WTC11 (cell line): ENCODE data around the gene CSN3. TPM values are rescaled to one million over a fixed set of nuclear protein-coding genes. Genes with fewer than 3 reads are reported as not detected.
"Not testable (repeated sequence)": the region's sequence is repeated elsewhere in the genome, so short reads cannot be mapped to it uniquely, and the experiment has no call there.

Experiments used
- ATAC-seq: fragments of 200-7000 bp; cut with Tn5 transposase; 2 replicates; pipeline ENCODE4 v1.10.0; 2021; ENCODE audit warnings: mild to moderate bottlenecking, moderate library complexity
- Bru-seq: library from RNA; stranded (reverse); fragments of 400-500 nt; gene quantifications from one replicate; lab custom pipeline; 2021; lab: Mats Ljungman, UMichigan
- CTCF ChIA-PET: fragments of 300-600 bp; sonication (Branson Sonifier 250); formaldehyde crosslinking; loops from one replicate; lab custom pipeline; 2021; ENCODE audit warnings: antibody characterized with exemption; lab: Charles Lee
- POLR2A ChIA-PET: fragments of 350-600 bp; sonication (Branson Sonifier 250); formaldehyde crosslinking; loops from one replicate; lab custom pipeline; 2021; ENCODE audit warnings: antibody characterized with exemption; lab: Charles Lee
- DNase-seq: peaks from one replicate; pipeline ENCODE4 v3.0.0; 2021; ENCODE audit warnings: low spot score
- H3K27ac Mint-ChIP-seq: 2 replicates; pipeline ENCODE4 v1.8.0; 2021; ENCODE audit warnings: mixed read lengths
- H3K27me3 Mint-ChIP-seq: 2 replicates; pipeline ENCODE4 v1.8.0; 2021; ENCODE audit warnings: low read depth, mild to moderate bottlenecking, moderate library complexity, mixed read lengths
- H3K36me3 Mint-ChIP-seq: 2 replicates; pipeline ENCODE4 v1.8.0; 2021; ENCODE audit warnings: mixed read lengths
- H3K4me1 Mint-ChIP-seq: 2 replicates; pipeline ENCODE4 v1.8.0; 2022; ENCODE audit warnings: mixed read lengths
- H3K4me3 Mint-ChIP-seq: 2 replicates; pipeline ENCODE4 v1.8.0; 2021; ENCODE audit warnings: mild to moderate bottlenecking, moderate library complexity, mixed read lengths
- H3K9me3 Mint-ChIP-seq: 2 replicates; pipeline ENCODE4 v1.8.0; 2021; ENCODE audit warnings: mixed read lengths
- CBFB ChIP-seq: sonication (generic); formaldehyde crosslinking; IDR thresholded peaks from 2 replicates; pipeline ENCODE4 v1.8.1; 2022; ENCODE audit warnings: mild to moderate bottlenecking, low read depth, missing genetic modification reagents
- GABPB1 ChIP-seq: sonication (generic); formaldehyde crosslinking; IDR thresholded peaks from 2 replicates; pipeline ENCODE4 v1.8.1; 2023; ENCODE audit warnings: mild to moderate bottlenecking, missing genetic modification reagents
- GRHL2 ChIP-seq: fragments of 250-450 bp; sonication (Bioruptor Pico); IDR thresholded peaks from 2 replicates; pipeline ENCODE4 v1.8.0; 2022; ENCODE audit warnings: mild to moderate bottlenecking, moderate library complexity; ENCODE audit not compliant: insufficient replicate concordance, severe bottlenecking
- GTF2I ChIP-seq: fragments of 250-450 bp; sonication (Bioruptor Pico); conservative IDR thresholded peaks from 2 replicates; pipeline ENCODE4 v1.4.0; 2021; ENCODE audit warnings: mild to moderate bottlenecking
- JAZF1 ChIP-seq: fragments of 250-450 bp; sonication (Bioruptor Pico); IDR thresholded peaks from 2 replicates; pipeline ENCODE4 v1.9.0; 2021; ENCODE audit warnings: moderate library complexity, mild to moderate bottlenecking, inconsistent platforms
- NFATC4 ChIP-seq: fragments of 250-450 bp; sonication (Bioruptor Pico); IDR thresholded peaks from 2 replicates; pipeline ENCODE4 v1.9.0; 2021; ENCODE audit warnings: mild to moderate bottlenecking
- NFE2L1 ChIP-seq: sonication (generic); formaldehyde crosslinking; IDR thresholded peaks from 2 replicates; pipeline ENCODE4 v1.8.1; 2023; ENCODE audit warnings: missing genetic modification reagents
- NR2C2 ChIP-seq: sonication (generic); formaldehyde crosslinking; IDR thresholded peaks from 2 replicates; pipeline ENCODE4 v1.8.0; 2022; ENCODE audit warnings: mild to moderate bottlenecking, missing genetic modification reagents
- NR3C1 ChIP-seq: sonication (generic); formaldehyde crosslinking; conservative IDR thresholded peaks from 2 replicates; pipeline ENCODE4 v1.8.1; 2023; ENCODE audit warnings: low read depth, mild to moderate bottlenecking, missing genetic modification reagents
- TP53 ChIP-seq: sonication (generic); formaldehyde crosslinking; IDR thresholded peaks from 2 replicates; pipeline ENCODE4 v1.8.1; 2023; ENCODE audit warnings: mild to moderate bottlenecking, missing genetic modification reagents
- ZNF121 ChIP-seq: sonication (generic); formaldehyde crosslinking; IDR thresholded peaks from 2 replicates; pipeline ENCODE4 v1.8.0; 2023; ENCODE audit warnings: missing genetic modification reagents
- ZNF232 ChIP-seq: sonication (generic); formaldehyde crosslinking; IDR thresholded peaks from 2 replicates; pipeline ENCODE4 v1.8.0; 2022; ENCODE audit warnings: mild to moderate bottlenecking, missing genetic modification reagents
- ZNF263 ChIP-seq: sonication (generic); formaldehyde crosslinking; IDR thresholded peaks from 2 replicates; pipeline ENCODE4 v1.8.1; 2022; ENCODE audit warnings: low read depth, mild to moderate bottlenecking, moderate library complexity, missing genetic modification reagents
- long read RNA-seq, 3 experiments: library from RNA in 1 of 3; library from capped mRNA in 1 of 3; library from polyadenylated mRNA in 1 of 3; unstranded in 2 of 3; stranded (forward) in 1 of 3; transcript quantifications; one replicate each; pipeline ENCODE4 v2.0.0, GENCODE V29; 2021
- total RNA-seq: library from RNA; stranded (reverse); gene quantifications from 3 replicates; pipeline ENCODE4 v1.2.3, GENCODE V29; 2021
- TF ChIP-seq, protein P1 (sequence below): fragments of 250-450 bp; sonication (Bioruptor Pico); IDR thresholded peaks from 2 replicates; pipeline ENCODE4 v1.9.0; 2021; ENCODE audit warnings: mild to moderate bottlenecking, borderline replicate concordance
- TF ChIP-seq, protein P2 (sequence below): sonication (generic); formaldehyde crosslinking; IDR thresholded peaks from 2 replicates; pipeline ENCODE4 v1.8.0; 2022; ENCODE audit warnings: mild to moderate bottlenecking, missing genetic modification reagents
- TF ChIP-seq, protein P3 (sequence below): sonication (generic); formaldehyde crosslinking; conservative IDR thresholded peaks from 2 replicates; pipeline ENCODE4 v1.8.1; 2023; ENCODE audit warnings: mild to moderate bottlenecking, low read depth, missing genetic modification reagents, moderate library complexity
- TF ChIP-seq, protein P4 (sequence below): sonication (generic); formaldehyde crosslinking; IDR thresholded peaks from 2 replicates; pipeline ENCODE4 v1.8.1; 2022; ENCODE audit warnings: missing genetic modification reagents, borderline replicate concordance
- TF ChIP-seq, protein P5 (sequence below): sonication (generic); formaldehyde crosslinking; IDR thresholded peaks from 2 replicates; pipeline ENCODE4 v1.8.0; 2022; ENCODE audit warnings: mild to moderate bottlenecking, missing genetic modification reagents
- TF ChIP-seq, protein P6 (sequence below): sonication (generic); formaldehyde crosslinking; IDR thresholded peaks from 2 replicates; pipeline ENCODE4 v1.8.1; 2022; ENCODE audit warnings: low read depth, mild to moderate bottlenecking, moderate library complexity, missing genetic modification reagents, borderline replicate concordance
- TF ChIP-seq, protein P7 (sequence below): sonication (generic); formaldehyde crosslinking; IDR thresholded peaks from 2 replicates; pipeline ENCODE4 v1.8.1; 2022; ENCODE audit warnings: mild to moderate bottlenecking, moderate library complexity, missing genetic modification reagents

CSN3 gene, protein sequence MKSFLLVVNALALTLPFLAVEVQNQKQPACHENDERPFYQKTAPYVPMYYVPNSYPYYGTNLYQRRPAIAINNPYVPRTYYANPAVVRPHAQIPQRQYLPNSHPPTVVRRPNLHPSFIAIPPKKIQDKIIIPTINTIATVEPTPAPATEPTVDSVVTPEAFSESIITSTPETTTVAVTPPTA
- not detected in 3 replicates for total RNA-seq
- Bru-seq, nascent RNA: not detected
- long read RNA-seq, experiment 1: 0 reads
- long read RNA-seq, experiment 2: 0 reads
- long read RNA-seq, experiment 3: 0 reads

DNA sequence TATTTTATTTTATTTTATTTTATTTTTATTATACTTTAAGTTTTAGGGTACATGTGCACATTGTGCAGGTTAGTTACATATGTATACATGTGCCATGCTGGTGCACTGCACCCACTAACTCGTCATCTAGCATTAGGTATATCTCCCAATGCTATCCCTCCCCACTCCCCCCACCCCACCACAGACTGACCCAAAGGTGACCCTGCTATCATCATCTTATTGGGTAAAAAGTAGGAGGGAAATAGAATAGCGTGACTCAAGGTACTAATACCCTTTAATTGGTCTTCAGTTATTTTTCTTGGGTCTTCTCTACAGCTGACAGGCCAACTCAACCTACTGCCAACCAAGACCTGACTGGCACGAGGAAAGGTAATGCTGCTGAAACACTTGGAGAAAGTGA, at the start of gene CSN3:
CSN3 (plus strand) TSS at position 301 of the 400 bp plus-strand sequence. CDS start 2,223 bp downstream, outside the sequence.
- ATAC-seq, CTCF ChIA-PET, DNase-seq, H3K27me3 Mint-ChIP-seq, POLR2A ChIA-PET, H3K9me3 Mint-ChIP-seq, H3K4me3 Mint-ChIP-seq, H3K27ac Mint-ChIP-seq, H3K4me1 Mint-ChIP-seq, H3K36me3 Mint-ChIP-seq: not testable (repeated sequence)

DNA sequence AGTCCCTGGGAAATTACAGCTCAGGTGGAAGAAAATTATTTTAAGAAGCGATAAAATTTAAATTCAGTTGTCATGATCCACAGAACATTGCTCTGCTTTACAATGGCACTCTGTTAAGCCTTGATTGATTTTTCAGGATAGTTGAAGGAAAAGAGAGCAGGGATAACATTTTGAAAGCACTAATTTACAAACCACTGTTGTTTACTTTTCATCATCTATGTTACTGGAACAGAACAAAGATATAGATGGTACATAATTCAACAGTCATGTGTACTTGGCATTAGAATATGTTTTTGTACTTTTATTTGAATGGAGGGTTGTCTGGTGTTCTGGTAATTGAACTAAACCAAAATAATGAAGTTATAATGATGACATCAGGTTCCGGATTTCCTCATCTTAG, 49.5 kb upstream of the CSN3 start:
- TF ChIP-seq GABPB1 (CRISPR knock-in tag) (peak; percentile 89), ZNF232 (CRISPR knock-in tag) (no peak)
- Mint-ChIP-seq H3K36me3 (no peaks in the 10 kb centered on the region), H3K9me3 (0 out of 2 replicates have a peak, but pooled peaks cover 3% of the 10 kb centered on the region), H3K4me3 (no peak overlapping the region), H3K4me1 (peaks cover 13% of the 10 kb centered on the region), H3K27me3 (no peaks in the 10 kb centered on the region), H3K27ac (no peak overlapping the region)
- DNase-seq: no peak
- ChIA-PET POLR2A (no interaction called here), CTCF (no interaction called here)
- no peak for ATAC-seq

DNA sequence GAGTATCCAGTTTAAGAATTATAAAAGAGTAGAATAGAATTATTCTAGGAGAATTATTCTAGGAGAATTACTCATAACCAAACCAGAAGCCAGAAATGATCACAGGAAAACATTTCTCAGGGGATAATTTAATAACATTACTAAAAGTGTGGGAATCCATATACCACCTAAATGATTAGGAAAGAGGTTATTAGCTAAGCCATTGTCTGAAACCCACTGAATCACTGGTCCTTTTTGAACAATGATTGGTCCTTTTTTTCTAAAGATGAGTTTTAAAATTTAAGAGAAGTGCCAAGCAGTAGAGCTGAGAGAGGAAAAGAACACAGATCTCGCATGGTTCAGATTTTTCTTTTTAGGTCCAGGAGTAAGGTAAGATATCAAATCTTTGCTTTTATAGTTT, 47.0 kb upstream of the CSN3 start, which contains the start of gene ODAM:
ODAM (plus strand) TSS at position 301 of the 400 bp plus-strand sequence. CDS start 819 bp downstream, outside the sequence.
- CTCF ChIA-PET: no interaction called here
- no peak for DNase-seq
- POLR2A ChIA-PET: no interaction called here
- Mint-ChIP-seq H3K27ac (no peak within 1 kb of the TSS), H3K27me3 (no peaks in the 10 kb centered on the region), H3K9me3 (0 out of 2 replicates have a peak, but pooled peaks cover 3% of the 10 kb centered on the region), H3K4me1 (peaks cover 16% of the 10 kb centered on the region), H3K36me3 (no peaks in the 10 kb centered on the region), H3K4me3 (no peak within 1 kb of the TSS)
- no peak for TF ChIP-seq JAZF1 (CRISPR knock-in tag)
- TF ChIP-seq, protein P1, sequence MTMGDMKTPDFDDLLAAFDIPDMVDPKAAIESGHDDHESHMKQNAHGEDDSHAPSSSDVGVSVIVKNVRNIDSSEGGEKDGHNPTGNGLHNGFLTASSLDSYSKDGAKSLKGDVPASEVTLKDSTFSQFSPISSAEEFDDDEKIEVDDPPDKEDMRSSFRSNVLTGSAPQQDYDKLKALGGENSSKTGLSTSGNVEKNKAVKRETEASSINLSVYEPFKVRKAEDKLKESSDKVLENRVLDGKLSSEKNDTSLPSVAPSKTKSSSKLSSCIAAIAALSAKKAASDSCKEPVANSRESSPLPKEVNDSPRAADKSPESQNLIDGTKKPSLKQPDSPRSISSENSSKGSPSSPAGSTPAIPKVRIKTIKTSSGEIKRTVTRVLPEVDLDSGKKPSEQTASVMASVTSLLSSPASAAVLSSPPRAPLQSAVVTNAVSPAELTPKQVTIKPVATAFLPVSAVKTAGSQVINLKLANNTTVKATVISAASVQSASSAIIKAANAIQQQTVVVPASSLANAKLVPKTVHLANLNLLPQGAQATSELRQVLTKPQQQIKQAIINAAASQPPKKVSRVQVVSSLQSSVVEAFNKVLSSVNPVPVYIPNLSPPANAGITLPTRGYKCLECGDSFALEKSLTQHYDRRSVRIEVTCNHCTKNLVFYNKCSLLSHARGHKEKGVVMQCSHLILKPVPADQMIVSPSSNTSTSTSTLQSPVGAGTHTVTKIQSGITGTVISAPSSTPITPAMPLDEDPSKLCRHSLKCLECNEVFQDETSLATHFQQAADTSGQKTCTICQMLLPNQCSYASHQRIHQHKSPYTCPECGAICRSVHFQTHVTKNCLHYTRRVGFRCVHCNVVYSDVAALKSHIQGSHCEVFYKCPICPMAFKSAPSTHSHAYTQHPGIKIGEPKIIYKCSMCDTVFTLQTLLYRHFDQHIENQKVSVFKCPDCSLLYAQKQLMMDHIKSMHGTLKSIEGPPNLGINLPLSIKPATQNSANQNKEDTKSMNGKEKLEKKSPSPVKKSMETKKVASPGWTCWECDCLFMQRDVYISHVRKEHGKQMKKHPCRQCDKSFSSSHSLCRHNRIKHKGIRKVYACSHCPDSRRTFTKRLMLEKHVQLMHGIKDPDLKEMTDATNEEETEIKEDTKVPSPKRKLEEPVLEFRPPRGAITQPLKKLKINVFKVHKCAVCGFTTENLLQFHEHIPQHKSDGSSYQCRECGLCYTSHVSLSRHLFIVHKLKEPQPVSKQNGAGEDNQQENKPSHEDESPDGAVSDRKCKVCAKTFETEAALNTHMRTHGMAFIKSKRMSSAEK: no peak
- TF ChIP-seq GRHL2 (CRISPR knock-in tag): no peak
- no peak for TF ChIP-seq ZNF232 (CRISPR knock-in tag)
- no peak for TF ChIP-seq CBFB
- TF ChIP-seq, protein P2, sequence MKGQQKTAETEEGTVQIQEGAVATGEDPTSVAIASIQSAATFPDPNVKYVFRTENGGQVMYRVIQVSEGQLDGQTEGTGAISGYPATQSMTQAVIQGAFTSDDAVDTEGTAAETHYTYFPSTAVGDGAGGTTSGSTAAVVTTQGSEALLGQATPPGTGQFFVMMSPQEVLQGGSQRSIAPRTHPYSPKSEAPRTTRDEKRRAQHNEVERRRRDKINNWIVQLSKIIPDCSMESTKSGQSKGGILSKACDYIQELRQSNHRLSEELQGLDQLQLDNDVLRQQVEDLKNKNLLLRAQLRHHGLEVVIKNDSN: no peak
- no peak for TF ChIP-seq NR2C2 (CRISPR knock-in tag)
- no peak for TF ChIP-seq NFE2L1 (CRISPR knock-in tag)
- TF ChIP-seq, protein P3, sequence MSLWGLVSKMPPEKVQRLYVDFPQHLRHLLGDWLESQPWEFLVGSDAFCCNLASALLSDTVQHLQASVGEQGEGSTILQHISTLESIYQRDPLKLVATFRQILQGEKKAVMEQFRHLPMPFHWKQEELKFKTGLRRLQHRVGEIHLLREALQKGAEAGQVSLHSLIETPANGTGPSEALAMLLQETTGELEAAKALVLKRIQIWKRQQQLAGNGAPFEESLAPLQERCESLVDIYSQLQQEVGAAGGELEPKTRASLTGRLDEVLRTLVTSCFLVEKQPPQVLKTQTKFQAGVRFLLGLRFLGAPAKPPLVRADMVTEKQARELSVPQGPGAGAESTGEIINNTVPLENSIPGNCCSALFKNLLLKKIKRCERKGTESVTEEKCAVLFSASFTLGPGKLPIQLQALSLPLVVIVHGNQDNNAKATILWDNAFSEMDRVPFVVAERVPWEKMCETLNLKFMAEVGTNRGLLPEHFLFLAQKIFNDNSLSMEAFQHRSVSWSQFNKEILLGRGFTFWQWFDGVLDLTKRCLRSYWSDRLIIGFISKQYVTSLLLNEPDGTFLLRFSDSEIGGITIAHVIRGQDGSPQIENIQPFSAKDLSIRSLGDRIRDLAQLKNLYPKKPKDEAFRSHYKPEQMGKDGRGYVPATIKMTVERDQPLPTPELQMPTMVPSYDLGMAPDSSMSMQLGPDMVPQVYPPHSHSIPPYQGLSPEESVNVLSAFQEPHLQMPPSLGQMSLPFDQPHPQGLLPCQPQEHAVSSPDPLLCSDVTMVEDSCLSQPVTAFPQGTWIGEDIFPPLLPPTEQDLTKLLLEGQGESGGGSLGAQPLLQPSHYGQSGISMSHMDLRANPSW: no peak
- no peak for TF ChIP-seq ZNF263
- TF ChIP-seq, protein P4, sequence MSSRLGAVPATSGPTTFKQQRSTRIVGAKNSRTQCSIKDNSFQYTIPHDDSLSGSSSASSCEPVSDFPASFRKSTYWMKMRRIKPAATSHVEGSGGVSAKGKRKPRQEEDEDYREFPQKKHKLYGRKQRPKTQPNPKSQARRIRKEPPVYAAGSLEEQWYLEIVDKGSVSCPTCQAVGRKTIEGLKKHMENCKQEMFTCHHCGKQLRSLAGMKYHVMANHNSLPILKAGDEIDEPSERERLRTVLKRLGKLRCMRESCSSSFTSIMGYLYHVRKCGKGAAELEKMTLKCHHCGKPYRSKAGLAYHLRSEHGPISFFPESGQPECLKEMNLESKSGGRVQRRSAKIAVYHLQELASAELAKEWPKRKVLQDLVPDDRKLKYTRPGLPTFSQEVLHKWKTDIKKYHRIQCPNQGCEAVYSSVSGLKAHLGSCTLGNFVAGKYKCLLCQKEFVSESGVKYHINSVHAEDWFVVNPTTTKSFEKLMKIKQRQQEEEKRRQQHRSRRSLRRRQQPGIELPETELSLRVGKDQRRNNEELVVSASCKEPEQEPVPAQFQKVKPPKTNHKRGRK (CRISPR knock-in tag): no peak
- TF ChIP-seq NR3C1 (CRISPR knock-in tag): no peak
- TF ChIP-seq GTF2I (CRISPR knock-in tag): no peak
- TF ChIP-seq, protein P5, sequence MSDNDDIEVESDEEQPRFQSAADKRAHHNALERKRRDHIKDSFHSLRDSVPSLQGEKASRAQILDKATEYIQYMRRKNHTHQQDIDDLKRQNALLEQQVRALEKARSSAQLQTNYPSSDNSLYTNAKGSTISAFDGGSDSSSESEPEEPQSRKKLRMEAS (CRISPR knock-in tag): no peak
- no peak for TF ChIP-seq TP53 (CRISPR knock-in tag)
- no peak for TF ChIP-seq GABPB1 (CRISPR knock-in tag)
- no peak for TF ChIP-seq NFATC4 (CRISPR knock-in tag)
- TF ChIP-seq, protein P6, sequence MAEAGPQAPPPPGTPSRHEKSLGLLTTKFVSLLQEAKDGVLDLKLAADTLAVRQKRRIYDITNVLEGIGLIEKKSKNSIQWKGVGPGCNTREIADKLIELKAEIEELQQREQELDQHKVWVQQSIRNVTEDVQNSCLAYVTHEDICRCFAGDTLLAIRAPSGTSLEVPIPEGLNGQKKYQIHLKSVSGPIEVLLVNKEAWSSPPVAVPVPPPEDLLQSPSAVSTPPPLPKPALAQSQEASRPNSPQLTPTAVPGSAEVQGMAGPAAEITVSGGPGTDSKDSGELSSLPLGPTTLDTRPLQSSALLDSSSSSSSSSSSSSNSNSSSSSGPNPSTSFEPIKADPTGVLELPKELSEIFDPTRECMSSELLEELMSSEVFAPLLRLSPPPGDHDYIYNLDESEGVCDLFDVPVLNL (CRISPR knock-in tag): no peak
- no peak for TF ChIP-seq ZNF121 (CRISPR knock-in tag)
- TF ChIP-seq, protein P7, sequence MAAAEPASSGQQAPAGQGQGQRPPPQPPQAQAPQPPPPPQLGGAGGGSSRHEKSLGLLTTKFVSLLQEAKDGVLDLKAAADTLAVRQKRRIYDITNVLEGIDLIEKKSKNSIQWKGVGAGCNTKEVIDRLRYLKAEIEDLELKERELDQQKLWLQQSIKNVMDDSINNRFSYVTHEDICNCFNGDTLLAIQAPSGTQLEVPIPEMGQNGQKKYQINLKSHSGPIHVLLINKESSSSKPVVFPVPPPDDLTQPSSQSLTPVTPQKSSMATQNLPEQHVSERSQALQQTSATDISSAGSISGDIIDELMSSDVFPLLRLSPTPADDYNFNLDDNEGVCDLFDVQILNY: no peak
- no peak for ATAC-seq
